HEK293T (cell line): Measurements from ENCODE around the gene RFX3.

ENCODE experiments used
- CTCF ChIA-PET: fragments of 350-600 bp; formaldehyde crosslinking; extraction: SDS; loops from one replicate; lab custom pipeline; 2021; ENCODE audit warnings: antibody characterized with exemption, inconsistent platforms; lab: Yijun Ruan, JAX
- POLR2A ChIA-PET: fragments of 350-600 bp; formaldehyde crosslinking; extraction: SDS; loops from one replicate; lab custom pipeline; 2020; ENCODE audit warnings: antibody characterized with exemption, inconsistent platforms; lab: Yijun Ruan, JAX
- DNase-seq: peaks from one replicate; pipeline ENCODE4 v3.0.0; 2012; ENCODE audit warnings: mixed read lengths; ENCODE audit errors: extremely low spot score
- ARNT ChIP-seq: fragments of 450-650 bp; IDR thresholded peaks from 2 replicates; pipeline ENCODE4 v1.6.1; 2017; ENCODE audit warnings: mild to moderate bottlenecking
- BHLHE40 ChIP-seq: fragments of 450-650 bp; IDR thresholded peaks from 2 replicates; pipeline ENCODE4 v1.6.1; 2016; ENCODE audit warnings: mild to moderate bottlenecking, moderate library complexity, borderline replicate concordance
- CTBP1 ChIP-seq: fragments of 450-650 bp; IDR thresholded peaks from 2 replicates; pipeline ENCODE4 v1.6.1; 2016; ENCODE audit warnings: borderline replicate concordance
- ELF4 ChIP-seq: fragments of 450-650 bp; IDR thresholded peaks from 2 replicates; pipeline ENCODE4 v1.6.1; 2017; ENCODE audit warnings: antibody characterized with exemption
- FOXA1 ChIP-seq: fragments of 450-650 bp; IDR thresholded peaks from 2 replicates; pipeline ENCODE4 v1.6.1; 2016; ENCODE audit warnings: mild to moderate bottlenecking
- FOXK2 ChIP-seq: fragments of 450-650 bp; IDR thresholded peaks from 2 replicates; pipeline ENCODE4 v1.6.1; 2016; ENCODE audit warnings: mild to moderate bottlenecking
- FOXM1 ChIP-seq: fragments of 450-650 bp; IDR thresholded peaks from 2 replicates; pipeline ENCODE4 v1.6.1; 2017; ENCODE audit warnings: mild to moderate bottlenecking, borderline replicate concordance
- HDGF ChIP-seq: fragments of 450-650 bp; IDR thresholded peaks from 2 replicates; pipeline ENCODE4 v1.6.1; 2017; ENCODE audit warnings: antibody characterized with exemption, borderline replicate concordance
- L3MBTL2 ChIP-seq: fragments of 450-650 bp; conservative IDR thresholded peaks from 2 replicates; pipeline ENCODE4 v1.6.1; 2016; ENCODE audit warnings: mild to moderate bottlenecking
- LEF1 ChIP-seq: fragments of 450-650 bp; IDR thresholded peaks from 2 replicates; pipeline ENCODE4 v1.6.1; 2017; ENCODE audit warnings: mild to moderate bottlenecking, borderline replicate concordance
- NFRKB ChIP-seq: fragments of 450-650 bp; IDR thresholded peaks from 2 replicates; pipeline ENCODE4 v1.6.1; 2016; ENCODE audit warnings: mild to moderate bottlenecking, moderate library complexity
- PKNOX1 ChIP-seq: fragments of 450-650 bp; IDR thresholded peaks from 2 replicates; pipeline ENCODE4 v1.6.1; 2016
- SP1 ChIP-seq: fragments of 450-650 bp; IDR thresholded peaks from 2 replicates; pipeline ENCODE4 v1.6.1; 2017
- SUZ12 ChIP-seq: fragments of 450-650 bp; IDR thresholded peaks from 2 replicates; pipeline ENCODE4 v1.6.1; 2016; ENCODE audit warnings: mild to moderate bottlenecking
- TARDBP ChIP-seq: fragments of 450-650 bp; IDR thresholded peaks from 2 replicates; pipeline ENCODE4 v1.6.1; 2016
- ZNF384 ChIP-seq: fragments of 450-650 bp; IDR thresholded peaks from 2 replicates; pipeline ENCODE4 v1.6.1; 2016

The RFX3 gene

DNA sequence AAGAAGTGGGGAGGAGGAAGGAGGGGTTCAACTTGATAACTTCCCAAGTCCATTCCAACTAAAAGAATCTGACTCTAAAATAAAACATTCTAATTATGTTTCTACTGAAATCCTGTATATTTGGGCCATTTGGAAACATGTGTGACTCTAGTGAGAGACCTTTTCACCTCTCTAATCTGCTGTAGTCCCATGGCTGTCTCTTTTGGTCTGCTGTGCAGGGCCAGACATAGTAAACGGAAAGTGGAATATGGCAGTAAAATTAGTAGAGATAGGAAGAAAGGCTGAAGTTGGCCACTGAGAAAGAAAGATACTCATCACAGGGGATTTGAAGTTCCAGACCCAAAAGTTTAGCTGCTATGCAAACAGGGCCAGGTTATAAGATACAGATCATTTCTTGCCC, 15.9 kb downstream of the RFX3 start:
- ChIA-PET CTCF (no interaction called here), POLR2A (no interaction called here)
- TF ChIP-seq BHLHE40 (no peak), NFRKB (no peak), PKNOX1 (no peak), ARNT (no peak), L3MBTL2 (no peak), HDGF (no peak), ELF4 (no peak), LEF1 (no peak), TARDBP (no peak), FOXK2 (no peak)
- no peak for DNase-seq

- no peak for TF ChIP-seq NFRKB
- no peak for TF ChIP-seq FOXA1
- DNase-seq, result peak; percentile 6
- POLR2A ChIA-PET, result interaction anchor here (1.0 to 2.7 kb wide), 3 partner anchors 18 to 789 kb away, joined by 3 to 19 read pairs (median 4); partner anchors contain the start of gene RFX3
- CTCF ChIA-PET, result no interaction called here
These were observed 17.1 kb downstream of the RFX3 start for GRCh38 chr9:3508521-3509291.

- POLR2A ChIA-PET, result interaction anchor here (1.2 to 2.7 kb wide), 3 partner anchors 11 to 40 kb away, joined by 3 to 19 read pairs (median 4); partner anchors contain the start of gene RFX3
- CTCF ChIA-PET, result no interaction called here
- no peak for TF ChIP-seq HDGF
- no peak for DNase-seq
These were observed 17.7 kb downstream of the RFX3 start for GRCh38 chr9:3508078-3508431.

- TF ChIP-seq ZNF384 (no peak), FOXM1 (no peak), HDGF (no peak), L3MBTL2 (no peak), FOXA1 (no peak), PKNOX1 (no peak), SUZ12 (no peak), LEF1 (no peak), FOXK2 (no peak), CTBP1 (no peak), ELF4 (no peak), NFRKB (no peak)
- CTCF ChIA-PET, result no interaction called here
- POLR2A ChIA-PET, result interaction anchor here (1.2 to 2.7 kb wide), 3 partner anchors 10 to 39 kb away, joined by 3 to 19 read pairs (median 4); partner anchors contain the start of gene RFX3
- DNase-seq, result no peak
These were observed 18.3 kb downstream of the RFX3 start for GRCh38 chr9:3507395-3508077.

DNA sequence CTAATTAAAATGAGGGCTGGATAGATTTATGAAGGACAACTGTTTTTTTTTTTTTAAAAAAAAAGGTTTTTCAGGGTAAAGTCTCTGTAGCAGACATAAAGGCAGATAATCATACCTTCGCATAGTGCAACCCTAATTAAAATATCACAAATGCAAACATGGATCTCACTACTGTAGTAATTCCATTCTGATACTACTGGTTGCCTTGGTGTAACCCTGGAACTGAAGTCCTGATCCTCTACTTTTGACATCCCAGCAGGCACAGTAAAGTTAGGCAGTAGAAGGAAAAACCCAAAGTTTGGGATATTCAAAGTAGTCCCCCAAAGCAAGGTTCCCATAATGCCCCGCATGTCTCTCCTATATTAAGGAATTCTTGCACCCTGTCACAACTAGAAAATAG, 19.6 kb downstream of the RFX3 start:
- DNase-seq, result no peak
- TF ChIP-seq LEF1 (no peak), SP1 (no peak), NFRKB (no peak), FOXM1 (no peak), HDGF (no peak), L3MBTL2 (no peak), TARDBP (no peak), ARNT (no peak), SUZ12 (no peak), CTBP1 (no peak), PKNOX1 (no peak), BHLHE40 (no peak)
- CTCF ChIA-PET, result no interaction called here
- POLR2A ChIA-PET, result no interaction called here

DNA sequence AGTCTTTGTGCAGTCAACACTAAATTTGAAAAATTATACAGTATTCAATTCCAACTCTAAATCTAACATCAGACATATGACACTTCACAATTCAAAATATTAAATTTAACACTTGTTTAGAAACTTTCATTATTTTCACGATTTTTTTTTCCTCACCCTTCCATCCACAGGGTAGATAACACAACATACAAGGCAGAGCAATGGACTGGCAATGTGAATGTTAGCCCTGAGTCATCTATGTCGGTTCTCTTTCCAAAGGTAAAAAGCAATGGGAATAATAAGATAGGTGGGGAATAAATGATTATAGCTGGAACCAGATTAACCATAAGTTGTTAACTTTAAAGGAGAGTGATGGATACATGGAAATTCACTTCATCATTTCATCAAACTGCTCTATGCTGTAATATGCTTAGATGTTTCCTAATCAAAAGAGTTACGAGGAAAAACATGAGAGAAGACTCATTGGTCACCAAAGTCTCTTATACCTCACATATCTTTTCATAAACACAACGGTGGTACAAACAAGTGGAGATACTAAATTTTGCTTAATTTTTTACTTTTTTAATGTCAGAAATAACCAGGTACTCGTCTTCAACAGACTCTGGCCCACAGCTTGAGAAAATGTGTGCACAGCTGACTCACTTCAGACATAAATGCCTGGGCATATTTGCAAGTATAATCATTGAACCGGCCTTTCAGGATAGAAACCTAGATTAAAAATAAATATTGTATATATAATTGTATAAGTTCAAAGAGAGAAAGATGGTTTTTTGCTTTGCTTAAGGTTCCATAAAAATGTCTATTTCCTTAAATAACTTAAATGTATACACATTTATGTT, 23.0 kb downstream of the RFX3 start:
- no peak for TF ChIP-seq PKNOX1
- no peak for TF ChIP-seq L3MBTL2
- no peak for TF ChIP-seq TARDBP
- TF ChIP-seq SP1, result no peak
- TF ChIP-seq FOXM1, result no peak
- TF ChIP-seq FOXK2, result no peak
- TF ChIP-seq SUZ12, result no peak
- no peak for DNase-seq
- CTCF ChIA-PET, result no interaction called here
- POLR2A ChIA-PET, result interaction anchor here (2.0 kb wide), 1 partner anchor 23 kb away, joined by 6 read pairs; the partner anchor contains the start of gene RFX3
